GM19240 (cell line): ENCODE data around the gene LRATD1.
"Not testable (repeated sequence)": the region's sequence is repeated elsewhere in the genome, so short reads cannot be mapped to it uniquely, and the experiment has no call there.

Source experiments
- DNase-seq: peaks from one replicate; pipeline ENCODE4 v3.0.0; 2011; ENCODE audit warnings: low spot score; ENCODE audit not compliant: insufficient read length

The LRATD1 gene

GRCh38 chr2:14632133-14632936 lies at the start of gene LRATD1:
Gene LRATD1 (plus strand): TSS chr2:14632717. CDS start chr2:14633980, 1,263 bp downstream.
- no peak for DNase-seq

GRCh38 chr2:14583059-14583458 lies 49.5 kb upstream of the LRATD1 start:
- DNase-seq, result no peak

GRCh38 chr2:14583802-14584201 lies 48.7 kb upstream of the LRATD1 start:
- DNase-seq, result no peak

GRCh38 chr2:14587119-14587518 lies 45.4 kb upstream of the LRATD1 start:
- DNase-seq, result no peak

GRCh38 chr2:14601156-14601770 lies 31.3 kb upstream of the LRATD1 start:
- DNase-seq, result no peak

- no peak for DNase-seq
These were observed 30.2 kb upstream of the LRATD1 start for GRCh38 chr2:14602309-14602708.

- DNase-seq, result no peak
These were observed 28.8 kb upstream of the LRATD1 start for GRCh38 chr2:14603676-14604075.

- no peak for DNase-seq
These were observed 24.3 kb upstream of the LRATD1 start for GRCh38 chr2:14608245-14608644.

GRCh38 chr2:14614017-14614416 lies 18.5 kb upstream of the LRATD1 start:
- DNase-seq, result no peak

- DNase-seq, result no peak
These were observed 17.4 kb upstream of the LRATD1 start for GRCh38 chr2:14615121-14615520.

GRCh38 chr2:14615760-14616159 lies 16.8 kb upstream of the LRATD1 start:
- DNase-seq, result no peak

GRCh38 chr2:14616342-14616741 lies 16.2 kb upstream of the LRATD1 start:
- DNase-seq, result no peak

- DNase-seq, result no peak
These were observed 15.6 kb upstream of the LRATD1 start for GRCh38 chr2:14616950-14617349.

GRCh38 chr2:14619441-14619840 lies 13.1 kb upstream of the LRATD1 start:
- DNase-seq, result no peak

GRCh38 chr2:14621114-14621513 lies 11.4 kb upstream of the LRATD1 start:
- DNase-seq, result no peak

- no peak for DNase-seq
These were observed 10.5 kb upstream of the LRATD1 start for GRCh38 chr2:14621906-14622549.

- not testable (repeated sequence) for DNase-seq
These were observed 10.0 kb upstream of the LRATD1 start for GRCh38 chr2:14622550-14622939.

GRCh38 chr2:14623237-14623636 lies 9.3 kb upstream of the LRATD1 start:
- DNase-seq, result no peak

GRCh38 chr2:14626873-14627272 lies 5.6 kb upstream of the LRATD1 start:
- no peak for DNase-seq

- DNase-seq, result no peak
These were observed 3.6 kb upstream of the LRATD1 start for GRCh38 chr2:14628901-14629300.

- no peak for DNase-seq
These were observed 994 bp upstream of the LRATD1 start for GRCh38 chr2:14631406-14632040.

GRCh38 chr2:14633061-14633460 lies 544 bp downstream of the LRATD1 start:
- no peak for DNase-seq
